Fibroblast of skin of scalp (primary cell): ENCODE results near the gene FARP2. TPM values are rescaled to one million over a fixed set of nuclear protein-coding genes. Genes with fewer than 3 reads are reported as not detected.
A peak's percentile ranks its signal among the peaks of the same experiment; 100 is the strongest.
"Not testable (repeated sequence)": the region's sequence is repeated elsewhere in the genome, so short reads cannot be mapped to it uniquely, and the experiment has no call there.

Source experiments
- DNase-seq: peaks from one replicate; pipeline ENCODE4 v3.0.0-alpha.2; 2013
- polyA plus RNA-seq, 2 experiments: library from polyadenylated mRNA; unstranded; fragments of 120-200 nt; gene quantifications; one replicate each; pipeline ENCODE4 v1.2.1, GENCODE V29; 2013; ENCODE audit not compliant: insufficient read length in 2 of 2

FARP2 gene
- polyA plus RNA-seq (2013, experiment 1 of 2; ENCODE audit: insufficient read length) = 46.3 TPM
- 54.1 TPM for polyA plus RNA-seq (2013, experiment 2 of 2; ENCODE audit: insufficient read length)

DNA sequence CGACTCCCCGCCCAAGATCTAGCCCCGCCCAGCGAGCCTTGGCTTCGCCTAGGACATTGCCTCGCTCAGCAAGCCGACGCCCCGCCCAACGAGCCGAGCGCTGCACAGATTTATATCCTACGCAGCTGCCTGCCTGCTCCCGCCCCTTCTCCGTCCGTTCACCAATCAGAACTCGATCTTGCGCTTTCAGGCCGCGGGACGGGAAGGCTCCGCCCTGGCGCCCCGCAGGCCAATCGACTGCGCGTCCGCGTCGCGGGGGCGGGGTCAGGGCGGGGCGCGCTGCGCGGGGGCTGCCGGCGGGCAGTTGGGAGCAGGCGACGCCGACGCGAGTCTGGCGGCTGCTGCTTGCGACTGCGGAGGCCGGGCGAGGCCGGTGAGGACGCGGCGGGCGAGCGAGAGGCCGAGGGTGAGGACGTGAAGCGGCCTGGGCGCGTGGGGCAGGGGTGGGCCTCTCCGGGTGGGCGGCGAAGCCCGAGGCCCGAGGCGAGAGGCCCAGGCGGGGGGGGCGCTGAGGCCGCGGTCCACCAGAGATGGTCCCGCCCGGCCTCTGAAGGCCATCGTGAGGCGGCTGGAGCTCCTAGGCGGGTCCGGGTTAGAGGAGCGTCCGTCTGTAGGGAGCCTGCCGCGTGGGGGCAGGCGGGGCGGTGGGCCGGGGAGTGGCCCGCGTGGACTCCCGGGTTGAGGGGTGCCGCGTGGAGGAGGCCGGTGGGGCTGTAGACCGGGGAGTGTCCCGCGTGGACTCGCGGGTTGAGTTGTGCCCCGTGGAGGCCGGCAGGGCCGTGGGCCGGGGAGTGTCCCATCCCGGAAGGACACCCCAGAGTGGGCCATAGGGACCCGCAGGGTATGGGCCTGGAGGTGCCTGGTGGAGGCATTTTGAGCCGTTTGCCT is at the start of gene FARP2:
Gene FARP2 (plus strand): TSS at position 303 of the 888 bp plus-strand sequence. CDS start 16,823 bp downstream, outside the sequence.
- DNase-seq = peak; percentile 99

DNA sequence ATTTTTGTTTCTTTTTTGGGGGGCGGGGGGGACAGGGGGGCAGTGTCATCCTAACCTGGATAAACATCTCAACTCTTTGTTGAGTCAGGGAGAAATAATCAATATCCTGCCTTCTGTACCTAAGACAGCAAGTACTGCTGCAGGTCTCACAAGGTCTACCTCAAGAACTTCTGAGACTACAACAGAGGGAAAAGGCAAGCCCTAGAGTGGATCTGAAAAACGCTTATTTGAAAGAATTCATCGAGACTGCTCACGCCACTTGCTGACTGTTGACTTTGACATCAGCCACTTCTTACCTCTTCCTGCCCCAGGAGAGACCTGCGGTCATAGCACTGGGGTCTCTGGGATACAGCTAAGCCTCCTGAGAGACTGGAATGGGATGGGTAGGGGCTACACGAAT is 49.0 kb upstream of the FARP2 start:
- DNase-seq = no peak

- peak; percentile 27 for DNase-seq
Measured at GRCh38 chr2:241308267-241308666, 47.8 kb upstream of the FARP2 start.

DNA sequence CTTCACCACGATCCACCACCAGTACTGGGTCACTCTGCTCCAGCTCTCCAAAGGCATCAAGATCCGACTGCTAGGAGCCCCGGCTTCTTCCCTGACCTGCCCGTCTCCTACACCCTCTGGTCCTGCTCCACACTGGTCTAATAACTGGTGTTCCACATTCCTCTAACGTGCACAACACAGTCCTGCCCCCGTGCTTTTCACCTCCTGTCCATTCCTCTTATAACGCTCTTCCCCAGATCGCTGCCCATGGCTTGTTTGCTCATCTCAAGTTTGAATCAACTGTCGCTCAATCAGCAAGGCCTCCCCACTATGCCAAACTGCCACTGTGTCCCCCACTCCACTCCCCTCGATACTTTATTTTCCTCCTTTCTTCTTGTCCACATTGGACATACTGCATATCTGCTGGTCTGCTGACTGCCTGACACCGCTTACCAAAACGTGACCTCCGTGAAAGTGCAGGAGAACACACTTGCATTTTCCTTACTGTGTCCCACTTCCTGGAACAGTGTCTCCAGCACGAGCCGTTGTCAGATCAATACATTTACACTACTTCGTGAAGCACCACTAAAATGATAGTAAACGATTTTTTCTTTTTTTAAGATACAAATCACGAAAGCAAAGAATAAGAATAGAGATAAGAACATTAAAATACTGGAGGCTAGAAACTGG is 47.1 kb upstream of the FARP2 start:
- no peak for DNase-seq

DNA sequence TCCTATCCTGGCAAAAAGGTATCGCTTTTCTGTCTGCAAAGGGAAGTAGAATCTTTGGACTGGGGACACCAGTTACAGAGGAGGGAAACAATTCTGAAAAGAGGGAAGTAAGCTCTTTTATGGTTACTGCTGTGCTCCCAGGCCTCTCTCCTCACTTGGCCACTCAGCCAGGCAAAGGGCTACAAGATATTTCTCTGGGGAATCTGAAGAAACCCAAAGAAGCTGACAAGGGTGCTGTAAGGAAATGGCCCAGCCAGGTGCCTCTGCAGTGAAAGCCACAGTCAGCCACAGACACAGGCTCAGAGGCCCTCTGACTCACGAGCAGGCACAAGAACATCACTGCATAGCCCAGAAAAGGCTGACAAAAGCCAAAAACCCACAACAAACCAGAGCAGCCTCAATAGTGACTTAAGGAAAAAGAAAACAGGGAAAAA is 46.4 kb upstream of the FARP2 start:
- DNase-seq = peak; percentile 45

DNA sequence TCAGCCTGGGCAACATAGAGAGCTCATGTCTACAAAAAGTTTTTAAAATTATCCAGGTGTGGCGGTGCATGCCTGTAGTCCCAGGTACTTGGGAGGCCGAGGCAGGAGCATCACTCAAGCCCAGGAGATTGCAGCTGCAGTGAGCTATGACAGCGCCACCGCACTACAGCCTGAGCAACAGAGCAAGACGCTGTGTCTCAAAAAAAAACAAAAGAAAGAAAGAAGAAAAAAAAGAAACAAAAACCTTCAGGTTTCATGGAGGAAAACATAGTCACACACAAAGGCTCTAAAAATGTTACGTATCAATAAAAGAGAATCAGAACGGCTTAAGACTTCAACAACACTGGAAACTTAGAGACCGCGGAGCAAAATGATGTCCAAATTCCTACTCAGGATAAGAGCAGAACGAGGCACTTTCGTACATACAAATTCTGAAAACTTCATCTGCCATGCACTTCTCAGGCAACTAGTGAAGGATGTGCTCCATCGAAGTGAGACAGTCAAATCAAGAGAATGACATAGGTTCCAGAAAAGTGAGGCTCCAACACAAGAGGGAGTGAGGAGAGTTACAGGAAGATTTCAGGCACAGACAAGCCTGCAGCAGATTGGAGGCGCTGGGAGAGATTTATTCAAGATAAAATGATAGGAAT is 45.0 kb upstream of the FARP2 start:
- no peak for DNase-seq

- peak; percentile 61 for DNase-seq
Measured at GRCh38 chr2:241312082-241312481, 44.0 kb upstream of the FARP2 start.

- DNase-seq = no peak
Measured at GRCh38 chr2:241313543-241314095, 42.5 kb upstream of the FARP2 start.

DNA sequence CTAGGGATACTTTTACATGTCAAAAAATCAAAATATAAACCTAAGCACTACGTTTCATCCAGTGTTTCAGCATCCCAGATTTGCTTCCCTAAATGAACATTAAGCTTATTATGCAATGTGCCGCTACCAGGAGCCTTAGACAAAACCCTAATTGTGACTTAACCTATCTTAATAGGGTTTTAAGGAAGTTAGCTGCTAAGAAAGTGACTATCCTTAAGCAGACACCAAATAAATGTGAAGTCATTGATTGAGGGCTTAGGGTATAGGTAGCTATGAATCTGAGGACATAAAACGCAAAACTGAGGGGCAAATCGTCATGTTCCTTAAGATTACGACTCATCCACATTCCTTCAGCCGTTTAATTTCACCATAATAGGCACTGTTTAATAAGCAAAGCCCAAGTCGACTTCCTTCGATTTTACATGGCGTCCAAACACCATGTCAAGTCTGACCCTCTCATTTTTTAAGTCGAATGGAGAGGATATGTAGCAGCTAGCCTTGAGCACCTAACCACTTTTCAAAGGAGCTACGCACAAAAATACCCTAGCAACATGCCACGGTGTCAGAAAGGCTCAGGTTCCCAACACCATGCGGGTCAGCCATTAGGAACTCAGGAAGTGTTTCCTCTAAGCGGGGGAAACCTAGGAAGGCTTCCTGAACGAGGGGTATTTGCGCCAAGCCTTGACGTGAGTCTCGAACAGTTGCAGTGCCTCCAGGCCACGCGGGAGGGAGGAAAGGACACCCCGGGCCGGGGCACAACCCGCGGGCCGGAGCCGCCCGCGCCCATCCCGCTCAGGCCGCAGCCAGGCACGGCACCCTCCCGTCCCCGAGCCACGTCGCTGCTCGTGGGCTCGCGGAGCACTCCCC is 41.6 kb upstream of the FARP2 start:
- peak; percentile 49 for DNase-seq

GRCh38 chr2:241315093-241315878 is 40.8 kb upstream of the FARP2 start, which contains the start of gene HDLBP:
HDLBP (minus strand) TSS chr2:241315672; CDS start chr2:241266869, 48,803 bp downstream.
- DNase-seq = peak; percentile 99

- peak; percentile 69 for DNase-seq
Measured at GRCh38 chr2:241315879-241316631, 40.0 kb upstream of the FARP2 start, which contains the start of gene SEPTIN2. SEPTIN2 (plus strand) TSS chr2:241315925; CDS start chr2:241324233, 8,308 bp downstream.

DNA sequence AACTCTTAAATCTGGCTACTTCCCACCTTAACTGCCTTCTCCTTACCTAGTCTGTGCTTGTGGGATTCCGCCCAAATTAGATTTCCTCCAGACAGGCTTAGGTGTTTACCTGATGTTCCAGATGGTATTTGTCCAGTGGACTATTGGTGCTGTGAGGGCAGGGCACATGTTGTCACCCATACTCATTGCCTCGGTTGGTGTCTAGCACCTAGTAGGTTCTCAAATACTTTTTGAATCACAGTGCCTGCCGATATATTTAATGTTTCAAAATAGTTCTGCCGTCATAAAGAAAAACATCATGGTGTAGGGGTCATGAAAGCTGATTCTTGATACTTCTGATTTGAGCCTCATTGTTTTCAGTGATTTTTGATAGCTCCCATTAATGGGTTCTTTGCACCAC is 39.3 kb upstream of the FARP2 start:
- no peak for DNase-seq

DNA sequence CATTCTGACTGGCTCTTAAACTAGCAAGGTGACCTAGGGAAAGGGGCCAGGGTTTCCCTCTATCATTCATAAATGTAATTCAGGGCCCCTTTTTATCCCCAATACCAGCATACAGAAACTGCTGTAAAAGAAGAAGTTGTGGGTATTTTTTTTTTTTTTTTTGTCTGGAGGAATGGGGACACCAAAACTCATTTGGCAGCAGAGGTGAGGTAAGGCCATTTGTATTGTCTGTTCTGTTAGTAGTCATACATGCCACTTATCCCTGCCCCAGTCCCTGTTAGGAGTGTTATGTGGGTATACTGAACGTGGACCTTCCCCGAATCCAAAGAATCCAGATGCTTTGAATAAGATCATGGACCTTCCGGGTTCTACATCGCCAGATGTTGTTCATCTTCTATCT is 38.7 kb upstream of the FARP2 start:
- no peak for DNase-seq

DNA sequence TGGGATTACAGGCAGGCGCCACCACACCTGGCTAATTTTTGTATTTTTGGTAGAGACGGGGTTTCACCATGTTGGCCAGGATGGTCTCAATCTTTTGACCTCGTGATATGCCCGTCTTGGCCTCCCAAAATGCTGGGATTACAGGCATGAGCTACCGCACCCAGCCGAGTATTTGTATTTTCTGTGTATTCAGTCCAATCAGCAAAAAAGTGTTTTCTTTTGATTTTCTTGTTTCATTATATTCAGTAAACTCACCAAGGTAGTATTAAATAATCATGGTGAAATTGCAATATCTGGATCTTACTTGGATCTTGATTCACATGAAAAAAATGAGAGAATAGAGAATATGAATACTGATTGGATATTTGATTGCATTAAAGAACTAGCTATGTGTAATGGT is 37.3 kb upstream of the FARP2 start:
- not testable (repeated sequence) for DNase-seq

GRCh38 chr2:241320394-241320793 is 35.7 kb upstream of the FARP2 start:
- DNase-seq = no peak

DNA sequence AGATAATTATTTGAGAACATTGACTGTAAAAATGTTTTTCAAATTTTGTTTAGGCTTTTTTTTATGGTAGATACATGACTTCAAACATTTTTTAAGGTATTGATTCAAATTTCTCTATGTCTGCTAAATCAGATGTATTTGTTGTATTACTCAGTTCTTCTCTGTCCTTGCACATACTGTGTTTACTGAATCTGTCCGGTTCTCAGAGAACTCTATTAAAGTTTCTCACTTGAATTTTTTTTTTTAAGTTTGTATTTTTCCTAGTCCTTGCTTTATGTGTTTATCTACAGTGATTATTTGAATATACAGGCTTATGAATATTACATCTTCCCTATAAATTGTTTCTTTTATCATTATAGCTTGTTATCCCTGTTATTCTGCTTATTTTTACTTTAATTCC is 35.1 kb upstream of the FARP2 start:
- DNase-seq = no peak

DNA sequence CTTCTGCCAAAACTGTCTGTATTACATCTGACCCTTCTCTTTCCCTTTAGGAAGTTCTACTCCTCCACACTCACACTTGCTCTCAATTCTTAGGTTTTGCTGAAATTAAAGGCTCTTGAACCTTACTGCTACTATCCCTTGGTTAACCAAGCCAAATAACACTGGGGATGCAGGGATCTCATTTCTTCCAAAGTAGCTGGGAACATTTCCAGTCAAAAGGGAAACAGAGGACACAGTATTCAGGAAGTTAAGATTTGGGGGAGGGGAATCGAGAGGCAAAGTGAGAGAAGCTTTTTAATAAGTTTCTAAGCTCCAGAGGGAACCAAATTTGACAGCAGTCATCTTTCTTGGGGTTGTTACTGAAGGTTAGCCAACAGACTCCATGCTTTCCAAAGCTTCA is 34.2 kb upstream of the FARP2 start:
- DNase-seq = no peak

DNA sequence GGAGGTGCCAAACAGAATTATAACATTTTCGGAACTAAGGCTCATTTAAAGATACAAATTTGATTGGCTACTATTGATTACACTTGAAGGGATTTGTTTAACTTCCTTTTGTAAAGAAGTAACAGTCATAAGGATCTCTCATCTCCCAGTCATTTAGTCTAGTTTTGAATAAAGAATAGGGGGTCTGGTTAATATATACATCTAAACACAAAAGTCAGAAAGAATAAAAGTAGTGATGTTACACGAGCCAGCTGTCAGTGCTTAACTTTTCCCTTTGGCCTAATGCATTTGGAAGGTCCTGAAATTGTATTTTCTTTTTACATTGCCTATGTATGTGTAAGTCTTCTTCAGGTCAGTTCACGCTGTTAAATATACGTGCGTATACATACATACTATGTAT is 32.3 kb upstream of the FARP2 start:
- no peak for DNase-seq

DNA sequence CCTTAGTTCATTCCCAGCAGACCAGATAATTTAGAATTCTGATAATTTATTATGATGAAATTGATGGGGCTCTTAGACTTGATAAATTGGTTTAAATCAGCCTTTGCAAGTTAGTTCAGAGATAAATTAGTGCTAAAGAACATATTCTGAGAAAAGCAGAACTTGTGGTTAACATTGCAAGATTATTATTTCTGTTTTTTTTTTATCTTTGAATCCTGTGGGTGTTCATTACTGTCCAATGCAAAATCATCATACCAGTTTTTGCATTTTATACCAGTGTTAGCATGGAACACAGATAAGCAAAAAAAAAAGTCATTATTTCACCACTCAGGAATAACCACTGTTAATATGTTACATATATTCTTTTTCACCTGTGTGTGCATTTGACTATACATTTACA is 31.3 kb upstream of the FARP2 start:
- no peak for DNase-seq

- no peak for DNase-seq
Measured at GRCh38 chr2:241325257-241325656, 30.8 kb upstream of the FARP2 start.
